SU-DHL-6 (cell line): ENCODE measurements around the gene LZTR1.

ENCODE experiments used
- EZH2phosphoT487 ChIP-seq: fragments of 200-600 bp; sonication (generic), shearing (Covaris generic); conservative IDR thresholded peaks from 2 replicates; pipeline ENCODE4 v1.6.1; 2018; ENCODE audit warnings: mild to moderate bottlenecking, antibody characterized with exemption, low read length, moderate library complexity, mixed read lengths
- TF ChIP-seq, protein P1 (sequence below): fragments of 200-600 bp; sonication (generic); IDR thresholded peaks from one replicate; pipeline ENCODE4 v1.5.1; 2017; ENCODE audit warnings: antibody characterized with exemption, mild to moderate bottlenecking, low read length, moderate library complexity; ENCODE audit not compliant: insufficient read depth, poor library complexity, severe bottlenecking

- TF ChIP-seq, protein P1, sequence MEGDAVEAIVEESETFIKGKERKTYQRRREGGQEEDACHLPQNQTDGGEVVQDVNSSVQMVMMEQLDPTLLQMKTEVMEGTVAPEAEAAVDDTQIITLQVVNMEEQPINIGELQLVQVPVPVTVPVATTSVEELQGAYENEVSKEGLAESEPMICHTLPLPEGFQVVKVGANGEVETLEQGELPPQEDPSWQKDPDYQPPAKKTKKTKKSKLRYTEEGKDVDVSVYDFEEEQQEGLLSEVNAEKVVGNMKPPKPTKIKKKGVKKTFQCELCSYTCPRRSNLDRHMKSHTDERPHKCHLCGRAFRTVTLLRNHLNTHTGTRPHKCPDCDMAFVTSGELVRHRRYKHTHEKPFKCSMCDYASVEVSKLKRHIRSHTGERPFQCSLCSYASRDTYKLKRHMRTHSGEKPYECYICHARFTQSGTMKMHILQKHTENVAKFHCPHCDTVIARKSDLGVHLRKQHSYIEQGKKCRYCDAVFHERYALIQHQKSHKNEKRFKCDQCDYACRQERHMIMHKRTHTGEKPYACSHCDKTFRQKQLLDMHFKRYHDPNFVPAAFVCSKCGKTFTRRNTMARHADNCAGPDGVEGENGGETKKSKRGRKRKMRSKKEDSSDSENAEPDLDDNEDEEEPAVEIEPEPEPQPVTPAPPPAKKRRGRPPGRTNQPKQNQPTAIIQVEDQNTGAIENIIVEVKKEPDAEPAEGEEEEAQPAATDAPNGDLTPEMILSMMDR = no peak
- no peak for TF ChIP-seq EZH2phosphoT487
Observed at GRCh38 chr22:20978419-20978818, 3.7 kb upstream of the LZTR1 start.
